Measurements from ENCODE around the gene GLB1L3.

- TF ChIP-seq CTCF (IDR thresholded peaks at IDR 0.05; ENCODE audit: poor library complexity) (no peak), EZH2phosphoT487 (IDR thresholded peaks at IDR 0.05; ENCODE audit: low read depth, severe bottlenecking, unreplicated experiment) (no peak), EZH2 (IDR thresholded peaks at IDR 0.05; ENCODE audit: borderline replicate concordance) (no peak)
These were observed 65.8 kb downstream of the GLB1L3 start for GRCh38 chr11:134341805-134342571.

Measured in hepatocyte (in vitro differentiated cells).